ENCODE measurements around the gene USP6. TPM values are rescaled to one million over a fixed set of nuclear protein-coding genes. Genes with fewer than 3 reads are reported as not detected.
A peak's percentile ranks its signal among the peaks of the same experiment; 100 is the strongest.
"Not testable (repeated sequence)": the region's sequence is repeated elsewhere in the genome, so short reads cannot be mapped to it uniquely, and the experiment has no call there.

Gene USP6
- under 1 TPM in 1 of 2 donors, not detected in 1; 0.18 TPM for total RNA-seq

DNA sequence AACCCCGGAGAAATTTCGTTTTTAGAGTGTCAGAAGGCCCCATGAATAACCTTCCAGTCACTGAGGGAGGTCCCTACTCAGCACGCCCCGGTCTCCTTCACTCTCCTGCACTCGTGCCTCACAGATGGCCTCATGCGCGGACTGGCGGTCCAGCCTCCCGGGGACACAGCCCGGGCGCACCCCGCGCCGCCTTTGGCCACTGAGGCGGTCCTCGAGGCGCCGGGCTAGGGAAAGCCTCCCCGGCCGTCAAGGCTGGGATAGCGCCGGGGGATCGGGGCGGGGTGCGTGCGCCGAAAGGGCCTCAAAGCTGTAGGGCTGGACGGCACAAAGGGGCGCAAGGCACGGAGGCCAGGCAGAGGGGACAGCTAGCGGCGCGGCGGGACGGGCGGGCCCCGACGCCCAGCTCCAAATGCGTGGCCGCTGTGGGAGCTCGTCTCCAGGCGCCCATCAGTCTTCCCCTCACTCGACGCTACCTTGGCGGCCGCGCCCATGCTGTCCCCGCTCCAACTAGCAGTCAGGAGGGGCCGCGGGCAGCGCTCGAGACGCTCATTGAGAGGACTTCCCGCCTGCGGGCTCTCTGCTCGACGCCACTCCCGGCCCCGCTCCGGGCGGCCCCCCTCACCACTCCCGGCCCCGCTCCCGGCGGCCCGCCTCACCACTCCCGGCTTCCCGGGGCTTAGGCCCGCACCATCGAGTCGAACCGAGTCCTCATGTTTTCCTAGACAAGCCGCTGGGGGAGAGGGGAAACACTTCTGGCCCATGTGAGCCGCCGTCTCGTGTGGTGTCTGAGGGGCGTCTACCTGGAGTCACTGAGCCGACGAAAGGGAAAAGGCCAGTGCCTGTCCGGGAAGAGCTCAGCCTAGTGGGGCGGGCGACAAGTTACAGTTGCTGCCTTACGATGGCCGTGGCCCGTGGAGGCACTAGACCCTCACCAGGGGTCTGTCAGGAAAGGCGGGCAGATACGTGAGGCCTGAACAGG lies at the start of gene USP6:
TSS of gene USP6 (plus strand) at position 360 of the 979 bp plus-strand sequence. CDS start 14,336 bp downstream, outside the sequence.
- peaks cover 37 to 39% of the 10 kb centered on the region in 2 donors for H3K36me3 Mint-ChIP-seq
- DNase-seq (ENCODE audit: low spot score in 2 of 2) (peak in 1 of 2 donors; percentile 43), ATAC-seq (no peak)
- peaks cover 0 to under 1% of the 10 kb centered on the region in 2 donors for H3K9me3 Mint-ChIP-seq
- no peak within 1 kb of the TSS for H3K27ac Mint-ChIP-seq

DNA sequence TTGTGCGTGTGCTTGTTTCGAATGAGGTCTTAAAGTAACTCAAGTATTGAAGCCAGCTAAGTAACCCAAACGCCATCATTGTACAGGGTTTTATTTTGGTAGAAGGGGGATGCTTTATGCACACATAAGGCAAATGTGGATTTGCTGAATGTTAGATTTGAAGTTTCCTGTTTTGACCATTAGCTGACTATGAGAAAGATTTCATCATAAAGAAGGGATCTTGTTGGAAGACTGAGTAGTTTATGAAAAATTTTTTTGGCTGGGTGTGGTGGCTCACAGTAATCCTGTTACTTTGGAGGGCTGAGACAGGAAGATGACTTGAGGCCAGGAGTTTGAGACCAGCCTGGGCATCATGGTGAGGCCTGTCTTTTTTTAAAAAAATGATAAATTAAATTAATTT lies 47.6 kb upstream of the USP6 start:
- H3K27ac Mint-ChIP-seq: no peak overlapping the region
- ATAC-seq (no peak), DNase-seq (ENCODE audit: low spot score in 2 of 2) (no peak)
- no peaks in the 10 kb centered on the region for H3K9me3 Mint-ChIP-seq
- H3K36me3 Mint-ChIP-seq: no peaks in the 10 kb centered on the region

DNA sequence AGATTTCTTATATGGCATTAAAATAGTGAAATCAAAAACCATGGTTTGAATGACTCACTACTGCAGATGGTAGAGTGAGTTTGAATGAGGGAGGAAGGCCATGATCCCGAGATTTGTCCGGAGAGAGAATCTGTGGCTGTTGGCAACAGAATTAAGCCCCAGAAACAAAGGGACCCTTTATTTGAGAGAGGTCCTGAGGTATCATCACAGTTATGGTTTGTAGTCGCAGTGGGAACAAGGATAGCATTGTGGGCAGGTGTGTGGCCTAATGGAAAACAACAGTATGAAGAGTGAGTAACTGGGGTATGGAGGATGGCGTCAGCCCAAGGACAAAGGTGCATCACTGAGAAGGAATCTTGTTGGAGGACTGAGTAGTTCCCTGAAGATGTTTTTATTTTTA lies 46.1 kb upstream of the USP6 start:
- ATAC-seq (no peak), DNase-seq (ENCODE audit: low spot score in 2 of 2) (no peak)
- Mint-ChIP-seq H3K9me3 (no peaks in the 10 kb centered on the region), H3K27ac (no peak overlapping the region), H3K36me3 (no peaks in the 10 kb centered on the region)

DNA sequence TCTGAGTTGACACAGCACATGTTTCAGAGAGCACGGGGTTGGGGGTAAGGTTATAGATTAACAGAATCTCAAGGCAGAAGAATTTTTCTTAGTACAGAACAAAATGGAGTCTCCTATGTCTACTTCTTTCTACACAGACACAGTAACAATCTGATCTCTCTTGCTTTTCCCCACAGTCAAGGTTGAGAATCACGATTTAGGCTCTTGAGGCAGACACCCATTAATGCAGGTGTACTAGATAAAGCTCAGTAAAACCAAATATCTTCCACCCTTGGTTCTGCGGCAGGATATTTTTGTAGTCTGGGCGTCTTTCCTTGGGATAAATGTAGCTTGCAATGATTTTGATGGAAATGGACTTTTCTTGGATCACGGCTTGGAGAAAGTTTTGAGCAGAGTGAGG lies 40.4 kb upstream of the USP6 start:
- H3K27ac Mint-ChIP-seq, ATAC-seq: not testable (repeated sequence)

DNA sequence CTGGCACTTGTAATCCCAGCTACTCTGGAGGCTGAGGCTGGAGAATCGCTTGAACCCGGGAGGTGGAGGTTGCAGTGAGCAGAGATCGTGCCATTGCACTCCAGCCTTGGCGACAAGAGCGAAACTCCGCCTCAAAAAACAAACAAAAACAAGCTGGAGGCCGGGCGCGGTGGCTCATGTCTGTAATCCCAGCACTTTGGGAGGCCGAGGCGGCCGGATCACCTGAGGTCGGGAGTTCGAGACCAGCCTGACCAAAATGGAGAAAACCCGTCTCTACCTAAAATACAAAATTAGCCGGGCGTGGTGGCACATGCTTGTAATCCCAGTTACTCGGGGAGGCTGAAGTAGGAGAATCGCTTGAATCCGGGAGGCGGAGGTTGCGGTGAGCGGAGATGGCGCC lies 38.6 kb upstream of the USP6 start:
- H3K9me3 Mint-ChIP-seq; ATAC-seq; DNase-seq (ENCODE audit: low spot score in 2 of 2): not testable (repeated sequence)
- Mint-ChIP-seq H3K27ac (peak overlapping the region in 1 of 2 donors; percentile 89), H3K36me3 (peaks cover 12 to 31% of the 10 kb centered on the region in 2 donors)

More for the DNA sequence above, 40.4 kb upstream of the USP6 start:
- peaks cover 12 to 24% of the 10 kb centered on the region in 2 donors for H3K36me3 Mint-ChIP-seq
- DNase-seq (ENCODE audit: low spot score in 2 of 2); H3K9me3 Mint-ChIP-seq: not testable (repeated sequence)

DNA sequence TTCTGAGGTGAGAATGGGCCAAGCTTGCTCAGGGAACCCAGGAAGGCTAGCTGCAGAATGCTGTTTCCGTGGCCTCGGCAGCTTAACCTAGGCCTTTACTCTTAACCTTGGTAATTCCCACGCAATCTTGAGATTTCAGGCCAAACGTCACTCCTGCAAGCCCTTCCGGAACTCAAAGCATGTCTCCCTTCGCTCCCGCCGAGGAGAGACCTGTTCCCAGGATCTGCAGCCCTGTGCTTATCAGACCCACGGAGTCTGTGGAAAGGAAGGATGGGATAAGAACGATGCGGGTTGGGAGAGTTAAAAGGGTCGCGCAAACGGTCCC lies 38.1 kb upstream of the USP6 start:
- peak in 1 of 2 donors; percentile 57 for DNase-seq (ENCODE audit: low spot score in 2 of 2)
- peak overlapping the region; percentile 89 to 90 for H3K27ac Mint-ChIP-seq
- peak in 1 of 2 donors; percentile 9 for ATAC-seq
- H3K36me3 Mint-ChIP-seq: peaks cover 15 to 34% of the 10 kb centered on the region in 2 donors
- H3K9me3 Mint-ChIP-seq: peaks cover 2 to 11% of the 10 kb centered on the region in 2 donors

DNA sequence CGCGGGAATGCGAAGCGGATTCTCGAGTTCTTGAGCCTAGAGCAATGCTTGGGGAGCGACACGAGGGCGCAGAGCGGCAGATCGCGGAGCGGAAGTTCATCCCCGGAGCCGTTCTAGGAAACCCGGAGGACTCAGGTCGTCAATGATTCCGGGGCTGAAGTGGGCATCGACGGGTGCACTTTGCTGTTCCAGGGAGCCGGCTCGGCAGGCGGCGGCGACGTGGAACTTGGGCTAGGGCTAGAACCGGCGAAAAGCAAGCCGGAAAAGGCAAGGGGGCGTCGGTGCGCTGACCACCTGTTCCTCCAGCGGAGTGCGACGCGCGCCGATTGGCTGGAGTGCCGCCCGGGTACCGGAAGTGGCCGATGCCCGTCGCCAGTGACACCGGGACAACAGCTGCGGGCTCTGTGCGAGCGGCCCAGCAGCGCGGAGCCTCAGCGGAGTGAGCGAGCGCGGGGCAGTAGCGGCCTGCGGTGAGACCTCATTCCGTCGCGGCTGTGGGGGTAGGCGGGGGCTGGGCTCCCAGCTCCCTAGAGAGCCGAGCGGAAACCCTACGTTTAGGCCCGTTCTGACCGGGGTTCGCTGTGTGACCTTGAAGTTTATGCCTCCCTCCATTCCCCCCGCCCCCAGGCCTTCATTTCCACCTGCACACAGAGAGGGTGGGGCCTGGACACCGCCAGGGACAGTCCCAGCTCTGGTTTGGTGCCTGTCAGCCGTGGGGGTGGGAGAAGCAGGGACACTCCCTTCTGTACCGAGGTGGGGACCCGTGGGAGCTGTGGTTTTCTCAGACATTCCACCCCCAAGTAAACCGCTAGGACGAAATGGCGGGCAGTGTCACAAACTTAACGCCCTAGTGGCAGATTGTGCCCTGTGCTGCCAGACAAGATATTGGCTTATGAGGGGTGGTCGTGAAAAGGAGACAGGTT lies 37.5 kb upstream of the USP6 start, which contains the start of gene ZFP3:
TSS of gene ZFP3 (plus strand) at position 362 of the 923 bp plus-strand sequence. CDS start 13,038 bp downstream, outside the sequence.
- Mint-ChIP-seq H3K27ac (peak within 1 kb of the TSS; percentile 89 to 90), H3K9me3 (peaks cover 4 to 15% of the 10 kb centered on the region in 2 donors), H3K36me3 (peaks cover 19 to 39% of the 10 kb centered on the region in 2 donors)

DNA sequence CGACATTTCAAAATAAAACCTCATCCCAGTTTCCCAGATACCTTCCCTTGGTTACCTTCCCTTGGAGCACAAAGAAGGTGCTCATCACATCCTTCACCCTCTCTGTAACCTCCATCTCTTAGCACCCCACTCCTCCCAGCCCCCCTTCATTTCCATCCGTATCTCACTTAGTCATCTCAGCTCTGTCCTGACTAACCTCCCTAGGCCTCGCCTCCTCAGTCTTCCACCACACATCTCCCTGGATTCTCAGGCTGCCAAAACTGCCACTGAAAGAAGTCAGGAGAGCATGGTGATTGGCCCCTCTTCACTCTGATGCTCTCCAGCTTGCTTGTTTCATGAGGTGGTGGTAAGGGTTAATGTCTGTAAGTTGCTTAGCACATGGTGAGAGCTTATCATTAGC lies 35.2 kb upstream of the USP6 start:
- peaks cover 30 to 59% of the 10 kb centered on the region in 2 donors for H3K36me3 Mint-ChIP-seq

More for the DNA sequence above, 37.5 kb upstream of the USP6 start, which contains the start of gene ZFP3:
- DNase-seq (ENCODE audit: low spot score in 2 of 2): peak; percentile 78 to 86
- peak; percentile 90 to 94 for ATAC-seq

DNA sequence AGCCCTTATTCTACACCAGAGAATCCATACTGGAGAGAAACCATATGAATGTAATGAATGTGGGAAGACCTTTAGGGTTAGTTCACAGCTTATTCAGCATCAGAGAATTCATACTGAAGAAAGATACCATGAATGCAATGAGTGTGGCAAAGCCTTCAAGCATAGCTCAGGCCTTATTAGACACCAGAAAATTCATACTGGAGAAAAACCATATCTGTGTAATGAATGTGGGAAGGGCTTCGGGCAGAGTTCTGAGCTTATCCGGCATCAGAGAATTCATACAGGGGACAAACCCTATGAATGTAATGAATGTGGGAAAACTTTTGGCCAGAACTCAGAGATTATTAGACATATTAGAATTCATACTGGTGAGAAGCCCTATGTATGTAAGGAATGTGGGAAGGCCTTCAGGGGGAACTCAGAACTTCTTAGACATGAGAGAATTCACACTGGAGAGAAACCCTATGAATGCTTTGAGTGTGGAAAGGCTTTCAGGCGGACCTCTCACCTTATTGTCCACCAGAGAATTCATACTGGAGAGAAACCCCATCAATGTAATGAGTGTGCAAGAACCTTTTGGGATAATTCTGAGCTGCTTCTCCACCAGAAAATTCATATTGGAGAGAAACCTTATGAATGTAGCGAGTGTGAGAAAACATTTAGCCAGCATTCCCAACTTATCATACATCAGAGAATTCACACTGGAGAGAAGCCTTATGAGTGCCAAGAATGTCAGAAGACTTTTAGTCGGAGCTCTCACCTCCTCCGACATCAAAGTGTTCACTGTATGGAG lies 23.4 kb upstream of the USP6 start:
- ATAC-seq: no peak
- Mint-ChIP-seq H3K27ac (no peak overlapping the region), H3K36me3 (peaks cover 89% of the 10 kb centered on the region in 2 donors), H3K9me3 (peaks cover 53 to 59% of the 10 kb centered on the region in 2 donors)
- no peak for DNase-seq (ENCODE audit: low spot score in 2 of 2)

More for the DNA sequence above, 35.2 kb upstream of the USP6 start:
- H3K9me3 Mint-ChIP-seq: peaks cover 12 to 22% of the 10 kb centered on the region in 2 donors
- no peak for ATAC-seq
- H3K27ac Mint-ChIP-seq: no peak overlapping the region
- no peak for DNase-seq (ENCODE audit: low spot score in 2 of 2)

DNA sequence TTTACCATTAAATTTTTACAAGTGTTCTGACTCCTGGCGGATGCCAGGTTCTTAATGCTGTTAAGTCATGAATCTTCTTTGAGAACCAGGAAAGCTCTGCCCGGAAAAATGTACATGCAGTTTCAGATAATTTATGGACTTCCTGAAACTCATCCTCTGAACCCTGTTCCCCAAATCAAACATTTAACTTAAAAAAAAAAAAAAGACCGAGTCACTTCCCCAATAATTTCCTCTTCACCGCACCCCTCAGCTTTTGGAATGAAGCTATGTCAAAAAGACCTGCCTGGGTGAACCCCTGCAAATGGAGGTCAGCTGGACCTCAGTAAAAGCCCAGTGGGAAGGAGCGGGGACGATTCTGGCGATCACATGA lies 19.1 kb upstream of the USP6 start:
- H3K9me3 Mint-ChIP-seq: peaks cover 37 to 41% of the 10 kb centered on the region in 2 donors
- peaks cover 48 to 49% of the 10 kb centered on the region in 2 donors for H3K36me3 Mint-ChIP-seq
- H3K27ac Mint-ChIP-seq: no peak overlapping the region
- ATAC-seq (no peak), DNase-seq (ENCODE audit: low spot score in 2 of 2) (no peak)

DNA sequence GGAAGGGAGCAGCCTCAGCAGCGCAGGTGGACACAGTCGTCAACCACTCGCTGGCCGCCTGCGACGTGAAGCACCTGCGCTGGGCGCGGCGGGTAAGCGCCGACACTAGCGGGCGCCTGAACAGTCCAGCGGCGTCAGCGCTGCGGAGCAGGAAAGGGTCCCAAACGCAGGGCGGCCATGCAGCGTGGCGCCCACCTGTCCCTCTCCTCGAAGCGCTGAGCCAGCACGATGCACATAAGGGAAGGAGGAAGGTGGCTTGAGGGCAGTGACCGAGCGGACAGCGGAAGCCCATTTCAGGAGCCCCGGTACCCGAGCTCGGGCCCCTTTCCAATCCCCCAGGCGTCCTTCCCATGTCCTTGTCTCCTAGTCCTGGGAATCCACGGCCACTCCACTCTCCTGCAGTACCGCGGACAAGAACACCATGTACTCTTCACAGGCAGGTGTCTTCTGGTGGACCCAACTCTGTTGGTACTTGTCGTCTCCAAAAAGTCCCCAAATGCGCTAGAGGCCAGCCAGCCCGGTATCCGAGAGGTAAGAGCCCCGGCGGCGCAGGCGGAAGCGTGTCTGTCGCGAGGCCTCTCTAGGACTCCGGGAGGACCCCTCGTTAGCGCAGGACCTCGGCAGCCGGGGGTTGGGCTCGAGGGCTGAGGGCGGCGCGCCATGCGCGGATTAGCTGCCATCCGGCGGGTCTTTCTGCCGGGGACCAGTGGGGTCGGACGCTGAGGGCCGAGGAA lies 18.6 kb upstream of the USP6 start:
- DNase-seq (ENCODE audit: low spot score in 2 of 2): peak in 1 of 2 donors; percentile 11
- peak in 1 of 2 donors; percentile 66 for ATAC-seq
- Mint-ChIP-seq H3K9me3 (peaks cover 32 to 37% of the 10 kb centered on the region in 2 donors), H3K27ac (peak overlapping the region in 1 of 2 donors; percentile 36), H3K36me3 (peaks cover 43 to 44% of the 10 kb centered on the region in 2 donors)

DNA sequence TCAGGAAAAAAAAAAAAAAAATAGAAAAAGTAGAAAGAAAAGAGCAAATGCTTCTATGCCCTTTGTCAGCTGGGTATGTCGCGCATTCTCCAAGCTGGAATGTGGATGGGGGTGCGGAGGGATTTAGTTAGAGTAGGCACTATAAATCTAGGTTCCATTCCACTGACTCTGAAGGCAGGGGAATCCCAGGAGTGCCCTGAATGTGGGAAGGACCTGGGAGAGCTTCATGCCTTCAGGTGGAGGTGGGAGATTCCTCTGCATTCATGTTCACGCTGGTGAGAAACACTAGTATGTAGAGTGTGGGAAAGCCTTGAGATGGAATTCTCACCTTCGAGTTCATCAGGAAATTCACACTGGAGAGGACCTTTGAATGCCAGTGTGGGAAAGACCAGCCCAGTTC lies 16.6 kb upstream of the USP6 start:
- DNase-seq (ENCODE audit: low spot score in 2 of 2) (no peak), ATAC-seq (no peak)
- H3K36me3 Mint-ChIP-seq: peaks cover 27 to 30% of the 10 kb centered on the region in 2 donors
- H3K9me3 Mint-ChIP-seq: peaks cover 19 to 31% of the 10 kb centered on the region in 2 donors
- H3K27ac Mint-ChIP-seq: no peak overlapping the region

DNA sequence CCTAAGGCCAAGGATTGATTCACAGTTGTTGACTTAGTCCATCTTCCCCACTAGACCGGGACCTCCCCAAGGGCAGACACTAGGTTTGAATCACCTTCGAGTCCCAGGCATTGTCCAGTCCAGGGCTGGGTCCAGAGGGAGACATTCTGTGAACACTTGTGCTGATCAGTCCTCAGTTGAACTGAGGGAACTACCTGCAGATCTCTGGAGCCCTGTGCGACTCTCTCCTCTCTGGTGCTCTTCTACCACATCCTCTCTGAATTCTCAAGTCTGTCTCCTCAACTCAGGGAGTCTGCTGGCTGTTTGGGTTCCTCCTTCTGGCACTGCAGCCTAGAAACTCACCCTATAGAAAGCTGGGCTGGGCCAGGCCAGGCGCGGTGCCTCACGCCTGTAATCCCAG lies 15.0 kb upstream of the USP6 start:
- ATAC-seq: no peak
- peaks cover 11 to 24% of the 10 kb centered on the region in 2 donors for H3K9me3 Mint-ChIP-seq
- DNase-seq (ENCODE audit: low spot score in 2 of 2): no peak
- no peak overlapping the region for H3K27ac Mint-ChIP-seq
- peaks cover 24 to 33% of the 10 kb centered on the region in 2 donors for H3K36me3 Mint-ChIP-seq

DNA sequence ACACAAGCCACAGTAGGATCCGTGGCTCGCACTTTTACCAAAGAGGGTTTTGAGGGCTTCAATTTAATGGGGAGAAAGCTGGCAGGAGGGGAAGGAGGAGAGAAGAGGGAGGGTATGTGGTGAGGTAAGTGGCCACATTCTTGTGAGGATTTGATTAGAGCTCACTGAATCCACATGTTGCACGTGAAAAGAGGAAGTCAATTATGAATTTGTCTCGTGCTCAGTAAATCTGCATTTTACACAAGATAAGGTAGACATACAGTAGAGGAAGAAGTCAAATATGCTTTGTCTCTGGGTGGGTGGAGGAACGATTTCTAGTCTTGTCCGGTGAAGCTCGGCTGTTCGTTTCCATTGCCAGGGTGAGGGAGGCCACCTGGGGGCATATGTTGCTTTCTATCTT lies 5.0 kb upstream of the USP6 start:
- Mint-ChIP-seq H3K9me3 (peaks cover 0 to 25% of the 10 kb centered on the region in 2 donors), H3K27ac (peak overlapping the region; percentile 83 to 89), H3K36me3 (peaks cover 72 to 84% of the 10 kb centered on the region in 2 donors)
- no peak for ATAC-seq
- DNase-seq (ENCODE audit: low spot score in 2 of 2): no peak
